ENCODE data around the gene SRGN.
A peak's percentile ranks its signal among the peaks of the same experiment; 100 is the strongest.
"Not testable (repeated sequence)": the region's sequence is repeated elsewhere in the genome, so short reads cannot be mapped to it uniquely, and the experiment has no call there.

SRGN gene

GRCh38 chr10:69091143-69091651, 3.3 kb downstream of the SRGN start:
- DNase-seq: peak; percentile 42

- peak; percentile 91 for DNase-seq
Measured at GRCh38 chr10:69092959-69093850, 5.3 kb downstream of the SRGN start.

GRCh38 chr10:69093933-69094332, 6.0 kb downstream of the SRGN start:
- DNase-seq: peak; percentile 48

- DNase-seq: no peak
Measured at GRCh38 chr10:69096045-69096444, 8.1 kb downstream of the SRGN start.

GRCh38 chr10:69097729-69098128, 9.8 kb downstream of the SRGN start:
- no peak for DNase-seq

GRCh38 chr10:69100136-69100872, 12.4 kb downstream of the SRGN start:
- no peak for DNase-seq

GRCh38 chr10:69101451-69102095, 13.7 kb downstream of the SRGN start:
- peak; percentile 43 for DNase-seq

- DNase-seq: no peak
Measured at GRCh38 chr10:69102440-69102839, 14.5 kb downstream of the SRGN start.

GRCh38 chr10:69103784-69104183, 15.9 kb downstream of the SRGN start:
- no peak for DNase-seq

GRCh38 chr10:69104994-69105790, 17.3 kb downstream of the SRGN start:
- DNase-seq: no peak

GRCh38 chr10:69107176-69107490, 19.2 kb downstream of the SRGN start:
- no peak for DNase-seq

- DNase-seq: peak; percentile 65
Measured at GRCh38 chr10:69107699-69108098, 19.8 kb downstream of the SRGN start.

GRCh38 chr10:69119896-69120295, 32.0 kb downstream of the SRGN start:
- no peak for DNase-seq

GRCh38 chr10:69123306-69123746, 35.4 kb downstream of the SRGN start:
- no peak for DNase-seq

GRCh38 chr10:69123747-69124562, 36.1 kb downstream of the SRGN start, which contains the start of gene VPS26A:
VPS26A (plus strand) TSS chr10:69124178; CDS start chr10:69124278, 100 bp downstream.
- DNase-seq: peak; percentile 97

GRCh38 chr10:69124563-69125268, 36.8 kb downstream of the SRGN start:
- peak; percentile 82 for DNase-seq

- peak; percentile 28 for DNase-seq
Measured at GRCh38 chr10:69125554-69125953, 37.7 kb downstream of the SRGN start.

GRCh38 chr10:69130251-69130650, 42.3 kb downstream of the SRGN start:
- DNase-seq: no peak

- DNase-seq: no peak
Measured at GRCh38 chr10:69139961-69140360, 52.1 kb downstream of the SRGN start.

GRCh38 chr10:69141304-69141703, 53.4 kb downstream of the SRGN start:
- DNase-seq: no peak

- DNase-seq: not testable (repeated sequence)
Measured at GRCh38 chr10:69142074-69142473, 54.2 kb downstream of the SRGN start.

Measured in hematopoietic multipotent progenitor cell treated with erythropoietin and hydrocortisone succinate and interleukin-3 and kit ligand, for 8 days (in vitro differentiated cells).